UCSD-AML1 (cell line): ENCODE results near the gene ABCA2.

Source experiments
- DNase-seq: peaks from one replicate; lab custom pipeline; 2025; ENCODE audit not compliant: unreplicated experiment; lab: John Stamatoyannopoulos, UW

The ABCA2 gene

GRCh38 chr9:136981588-136982231 is 46.3 kb downstream of the ABCA2 start:
- no peak for DNase-seq

GRCh38 chr9:136980669-136981478 is 47.2 kb downstream of the ABCA2 start:
- DNase-seq: no peak

GRCh38 chr9:136979769-136980587 is 48.1 kb downstream of the ABCA2 start:
- DNase-seq: no peak

- DNase-seq: no peak
These were observed 49.0 kb downstream of the ABCA2 start for GRCh38 chr9:136978865-136979544.

DNA sequence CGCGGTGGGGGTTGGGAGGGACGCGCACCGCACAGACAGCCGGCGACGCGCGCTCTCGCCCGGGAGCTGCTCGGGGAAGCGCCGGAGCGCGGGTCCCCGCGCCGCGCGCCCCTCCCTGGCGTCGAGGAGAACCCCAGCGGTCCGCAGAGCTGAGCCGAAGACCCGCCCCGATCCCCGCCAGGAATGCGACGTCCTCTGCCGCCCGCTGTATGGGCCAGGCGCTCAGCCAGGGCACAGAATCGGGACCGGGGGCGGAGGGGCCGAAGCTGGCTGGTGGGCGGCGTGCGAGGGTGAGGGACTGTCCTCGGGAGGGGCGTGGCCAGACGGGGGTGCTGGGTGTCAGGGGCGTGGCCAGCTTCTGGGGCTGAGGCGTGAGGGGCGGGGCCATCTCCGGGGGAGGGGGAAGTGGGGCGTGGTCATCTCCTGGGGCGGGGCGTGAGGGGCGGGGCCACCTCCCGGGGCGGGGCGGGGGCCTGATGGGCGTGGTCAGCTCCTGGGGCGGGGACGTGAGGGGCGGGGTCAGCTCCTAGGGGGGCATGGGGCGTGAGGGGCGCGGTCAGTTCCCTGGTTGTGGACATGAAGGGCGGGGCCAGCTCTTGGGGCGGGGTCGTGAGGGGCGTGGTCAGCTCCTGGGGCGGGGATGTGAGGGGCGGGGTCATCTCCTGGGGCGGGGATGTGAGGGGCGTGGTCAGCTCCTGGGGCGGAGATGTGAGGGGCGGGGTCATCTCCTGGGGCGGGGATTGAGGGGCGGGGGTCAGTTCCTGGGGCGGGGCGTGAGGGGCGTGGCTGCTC is 49.8 kb downstream of the ABCA2 start:
- no peak for DNase-seq

GRCh38 chr9:136977649-136978072 is 50.4 kb downstream of the ABCA2 start:
- DNase-seq: no peak

- DNase-seq: no peak
These were observed 50.8 kb downstream of the ABCA2 start, which contains the start of gene PTGDS for GRCh38 chr9:136977223-136977622. Gene PTGDS (plus strand): TSS chr9:136977504. CDS start chr9:136977579, 75 bp downstream.

DNA sequence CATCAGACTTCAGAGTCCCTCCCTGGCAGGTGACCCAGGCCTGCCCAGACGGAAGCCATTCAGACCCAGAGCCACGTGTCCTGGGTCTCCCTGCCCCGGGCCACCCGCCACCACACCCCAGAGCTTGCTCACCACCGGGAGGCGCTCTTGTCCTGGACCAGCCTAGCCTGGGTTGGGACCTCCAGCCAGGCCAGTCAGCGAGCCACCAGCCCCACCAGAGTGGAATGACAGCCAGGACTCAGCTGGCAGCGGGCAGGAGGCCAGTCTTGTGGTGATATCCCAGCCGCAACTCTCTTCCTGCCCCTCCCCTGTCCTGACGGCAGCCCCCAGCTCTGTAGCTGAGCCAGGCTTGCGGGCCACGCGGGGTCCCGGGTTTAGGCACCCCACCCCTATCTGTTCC is 52.4 kb downstream of the ABCA2 start:
- DNase-seq: peak; percentile 64

DNA sequence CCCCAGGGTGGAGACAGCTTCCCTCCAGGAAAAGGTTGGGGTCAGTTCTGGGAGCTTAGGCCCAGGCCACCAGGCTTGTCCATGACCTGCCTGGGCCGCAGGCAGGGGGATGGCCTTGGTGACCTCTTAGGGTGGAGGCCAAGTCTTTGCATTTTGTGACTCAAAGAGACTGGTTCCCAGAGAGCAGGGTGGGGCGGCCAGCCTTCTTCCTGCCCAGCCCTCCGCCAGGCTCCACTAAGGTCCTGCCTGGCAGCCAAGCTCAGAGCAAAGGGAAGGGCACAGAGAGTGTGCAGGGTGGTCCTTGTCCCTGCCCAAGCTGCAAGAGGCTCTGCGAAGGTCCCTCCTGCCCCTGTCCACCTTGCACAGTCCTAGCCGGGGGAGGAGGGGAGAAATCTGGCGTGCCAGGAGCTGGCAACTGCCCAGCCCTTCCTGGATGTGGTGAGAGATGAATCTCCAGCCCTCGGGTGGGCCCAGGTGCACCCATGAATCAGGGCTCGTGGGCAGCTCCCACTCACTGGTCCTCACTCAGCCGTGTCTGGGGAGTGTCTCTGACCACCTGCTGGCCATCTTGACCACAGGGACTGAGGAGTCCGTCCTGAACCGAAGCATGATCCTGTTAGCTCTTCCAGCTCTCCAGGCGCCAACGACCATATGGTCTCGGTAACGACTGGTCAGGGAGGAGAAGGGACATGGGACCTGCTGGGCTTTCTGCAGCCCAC is 53.1 kb downstream of the ABCA2 start:
- no peak for DNase-seq

GRCh38 chr9:136973618-136974617 is 54.1 kb downstream of the ABCA2 start:
- no peak for DNase-seq

DNA sequence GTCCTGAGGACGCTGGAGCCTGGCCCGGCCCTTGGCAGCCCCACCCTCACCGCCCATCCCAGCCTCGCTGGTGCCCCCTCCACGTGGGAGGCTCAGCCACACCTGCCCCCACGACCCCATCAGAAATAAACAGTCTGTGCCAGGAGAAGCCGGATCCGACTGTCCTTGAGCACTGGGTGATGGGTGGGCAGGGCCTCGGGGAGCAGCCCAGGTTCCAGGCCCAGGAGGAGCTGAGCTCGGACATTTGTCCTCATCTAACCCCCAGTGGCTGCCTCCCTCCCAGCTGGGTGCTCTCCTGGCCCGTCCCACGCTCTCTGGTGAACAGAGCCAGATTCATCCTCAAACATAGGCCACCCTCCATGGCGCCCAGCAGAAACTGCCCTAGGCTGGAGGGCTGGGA is 55.3 kb downstream of the ABCA2 start:
- no peak for DNase-seq

DNA sequence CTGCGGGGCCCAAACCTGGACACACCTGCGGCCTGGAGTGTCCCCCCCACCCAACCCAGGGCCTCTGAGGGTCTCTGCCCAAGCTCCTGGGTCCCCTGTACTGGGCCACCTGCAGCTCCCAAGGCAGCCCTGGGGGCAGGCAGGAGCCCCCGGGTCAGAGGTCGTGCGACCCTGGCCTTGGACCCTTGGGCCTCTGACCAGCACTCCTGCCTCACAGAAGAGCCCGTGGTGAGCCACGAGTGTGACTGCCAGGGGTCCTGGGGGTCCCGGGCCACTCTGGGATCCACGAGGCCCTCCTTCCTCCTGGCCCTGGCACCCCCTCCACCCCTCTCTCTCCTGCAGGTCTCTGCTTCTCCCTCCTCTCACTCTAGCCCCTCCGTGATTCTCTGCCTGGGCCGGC is 55.7 kb downstream of the ABCA2 start:
- DNase-seq: no peak

GRCh38 chr9:136971746-136972145 is 56.3 kb downstream of the ABCA2 start:
- no peak for DNase-seq

DNA sequence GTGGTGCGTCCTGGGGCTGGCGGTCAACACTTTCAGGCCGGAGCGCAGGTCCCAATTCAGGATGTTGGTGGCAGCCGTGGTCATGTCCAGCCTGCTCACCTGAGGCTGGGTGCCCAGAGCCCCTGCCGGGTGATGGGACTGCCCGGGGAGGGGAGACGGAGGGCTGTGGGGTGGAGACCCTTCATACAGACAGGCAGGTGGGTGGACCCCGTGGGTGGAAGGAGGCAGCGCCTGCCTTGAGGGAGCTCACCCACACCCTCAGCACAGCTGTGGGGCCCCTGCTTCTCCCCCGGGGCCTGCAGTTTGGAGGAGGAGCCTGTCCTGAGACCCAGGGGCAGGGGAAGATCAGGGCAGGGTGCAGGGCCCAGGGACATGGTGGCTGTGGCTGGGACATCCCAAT is 57.7 kb downstream of the ABCA2 start:
- no peak for DNase-seq

DNA sequence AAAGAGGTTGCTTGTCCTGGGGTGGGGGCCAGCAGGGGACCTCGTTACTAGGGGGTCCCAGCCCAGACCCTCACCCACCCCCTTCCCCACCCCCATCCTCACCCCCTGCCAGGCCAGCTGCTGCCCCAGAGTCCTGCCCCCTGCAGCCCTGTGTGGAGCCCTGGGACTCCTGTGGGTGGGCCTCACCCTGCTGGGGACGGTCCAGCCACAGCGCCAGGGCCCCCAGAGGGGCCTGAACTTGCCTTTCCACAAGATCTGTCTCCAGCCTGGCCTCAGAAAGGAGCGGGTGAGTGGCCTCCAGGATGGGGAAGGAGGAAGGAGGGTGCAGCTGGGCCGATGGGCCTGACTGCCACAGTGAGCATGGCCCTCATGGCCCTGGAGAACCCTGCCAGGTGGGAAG is 58.3 kb downstream of the ABCA2 start:
- DNase-seq: no peak

DNA sequence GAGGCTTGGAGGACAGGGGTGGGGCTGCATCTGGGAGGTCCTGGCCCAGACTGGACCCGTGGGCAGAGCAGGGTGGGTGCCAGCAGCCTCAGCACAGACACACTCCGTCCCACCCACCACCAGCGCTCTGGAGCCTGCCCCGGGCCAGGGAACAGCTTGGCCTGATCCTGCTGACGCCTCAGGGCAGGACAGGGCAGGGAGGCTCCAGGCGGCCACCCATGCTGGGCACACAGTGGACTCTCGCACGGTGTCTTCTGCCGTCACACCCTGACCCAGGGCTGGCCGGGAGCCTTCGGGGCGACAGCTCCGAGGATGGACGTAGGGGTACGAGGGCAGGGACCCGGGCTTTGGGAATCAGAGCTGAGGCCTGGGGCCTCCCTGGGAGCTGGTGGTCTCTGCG is 58.9 kb downstream of the ABCA2 start:
- no peak for DNase-seq

DNA sequence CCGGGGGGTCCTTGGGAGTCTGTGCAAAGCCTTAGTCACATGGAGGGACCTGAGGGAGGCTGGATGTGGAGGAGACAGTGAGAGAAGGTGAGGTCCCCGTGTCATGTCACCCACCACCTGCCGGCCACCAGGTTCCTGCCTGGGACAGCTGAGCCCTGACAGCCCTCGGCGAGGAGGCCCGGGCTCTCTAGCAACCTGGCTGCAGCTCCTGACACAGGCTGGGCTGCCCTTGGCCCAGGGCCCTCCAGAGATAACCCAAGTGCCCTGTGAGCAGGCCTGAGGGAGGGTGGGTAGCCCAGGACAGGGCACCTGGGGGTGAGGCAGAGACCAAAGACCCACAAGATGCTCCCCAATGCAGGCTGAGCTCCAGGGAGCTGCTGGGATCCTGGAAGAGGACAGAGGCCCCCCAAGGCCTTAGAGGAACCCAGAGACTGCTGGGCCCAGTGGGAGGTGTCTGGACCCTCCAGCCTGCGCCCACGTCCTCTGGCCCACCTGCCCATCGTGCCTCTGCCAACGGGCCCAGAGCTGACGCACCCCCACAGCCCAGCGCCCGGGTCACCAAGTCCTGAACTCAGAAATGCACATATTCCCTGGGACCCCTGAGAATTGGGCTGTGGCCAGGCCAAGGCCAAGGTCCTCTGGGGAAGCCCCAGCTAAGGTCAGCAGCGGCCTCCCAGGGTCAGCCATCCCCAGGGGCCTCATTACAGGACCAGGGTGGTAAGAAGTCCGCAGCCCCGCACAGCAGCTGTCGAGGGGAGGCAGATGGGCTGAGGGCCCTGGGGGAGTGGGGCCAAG is 59.5 kb downstream of the ABCA2 start:
- DNase-seq: no peak
